Measurements from ENCODE around the gene ANTXR2.
"Not testable (repeated sequence)": the region's sequence is repeated elsewhere in the genome, so short reads cannot be mapped to it uniquely, and the experiment has no call there.

The ANTXR2 gene

DNA sequence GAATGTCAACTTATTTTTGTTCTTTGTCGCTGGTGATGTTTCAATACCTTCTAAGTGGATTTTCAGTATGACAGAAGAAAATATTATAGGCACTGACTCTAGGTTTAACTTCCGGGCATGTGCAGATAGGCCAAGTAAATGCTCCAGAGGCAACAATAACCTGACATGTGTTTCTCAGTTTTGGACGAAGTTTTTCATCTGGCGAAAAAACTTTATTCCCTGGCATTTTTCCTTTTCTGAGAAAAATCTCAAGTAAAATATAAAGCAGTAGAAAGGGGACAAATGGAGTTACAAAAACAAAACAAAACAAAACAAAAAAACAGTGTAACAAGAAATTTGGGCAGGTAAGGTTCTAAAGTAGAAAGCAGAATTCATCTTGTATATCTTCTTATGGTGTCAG, 173.5 kb downstream of the ANTXR2 start:
- Histone ChIP-seq H3K4me1 (ENCODE audit: insufficient read depth, poor library complexity, severe bottlenecking) (no peaks in the 10 kb centered on the region), H3K4me3 (ENCODE audit: severe bottlenecking) (no peak overlapping the region), H3K27me3 (ENCODE audit: insufficient read depth, poor library complexity, severe bottlenecking) (no peaks in the 10 kb centered on the region), H3K9me3 (ENCODE audit: severe bottlenecking) (no peaks in the 10 kb centered on the region), H3K27ac (ENCODE audit: poor library complexity, severe bottlenecking) (no peak overlapping the region), H3K36me3 (ENCODE audit: low read depth) (peaks cover 4% of the 10 kb centered on the region; the same call in 1 of the 2 replicates)
- DNase-seq (ENCODE audit: low spot score) (no peak), ATAC-seq (ENCODE audit: low read depth) (no peak)
- TF ChIP-seq, protein P1, sequence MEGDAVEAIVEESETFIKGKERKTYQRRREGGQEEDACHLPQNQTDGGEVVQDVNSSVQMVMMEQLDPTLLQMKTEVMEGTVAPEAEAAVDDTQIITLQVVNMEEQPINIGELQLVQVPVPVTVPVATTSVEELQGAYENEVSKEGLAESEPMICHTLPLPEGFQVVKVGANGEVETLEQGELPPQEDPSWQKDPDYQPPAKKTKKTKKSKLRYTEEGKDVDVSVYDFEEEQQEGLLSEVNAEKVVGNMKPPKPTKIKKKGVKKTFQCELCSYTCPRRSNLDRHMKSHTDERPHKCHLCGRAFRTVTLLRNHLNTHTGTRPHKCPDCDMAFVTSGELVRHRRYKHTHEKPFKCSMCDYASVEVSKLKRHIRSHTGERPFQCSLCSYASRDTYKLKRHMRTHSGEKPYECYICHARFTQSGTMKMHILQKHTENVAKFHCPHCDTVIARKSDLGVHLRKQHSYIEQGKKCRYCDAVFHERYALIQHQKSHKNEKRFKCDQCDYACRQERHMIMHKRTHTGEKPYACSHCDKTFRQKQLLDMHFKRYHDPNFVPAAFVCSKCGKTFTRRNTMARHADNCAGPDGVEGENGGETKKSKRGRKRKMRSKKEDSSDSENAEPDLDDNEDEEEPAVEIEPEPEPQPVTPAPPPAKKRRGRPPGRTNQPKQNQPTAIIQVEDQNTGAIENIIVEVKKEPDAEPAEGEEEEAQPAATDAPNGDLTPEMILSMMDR (IDR thresholded peaks at IDR 0.05; ENCODE audit: poor library complexity, severe bottlenecking), result no peak

DNA sequence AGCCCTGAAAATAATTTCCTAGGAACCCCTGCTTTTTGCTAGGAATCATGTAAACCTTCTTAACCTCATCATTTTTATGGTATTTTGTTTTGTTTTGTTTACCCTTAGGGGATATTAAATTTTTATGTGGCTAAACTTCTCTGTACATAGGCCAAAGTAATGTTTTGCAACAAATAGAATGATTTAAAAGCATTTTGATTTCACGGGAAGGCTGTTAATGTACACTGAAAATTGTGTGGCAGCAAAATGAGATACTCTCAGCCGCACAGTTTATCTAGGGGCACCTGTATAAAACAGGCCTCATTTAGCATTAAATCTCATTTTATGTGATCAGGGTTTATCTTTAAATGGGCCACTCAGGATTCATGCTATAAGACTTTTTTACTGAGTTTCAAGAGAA, 175.0 kb downstream of the ANTXR2 start:
- H3K27ac ChIP-seq (ENCODE audit: poor library complexity, severe bottlenecking), result no peak overlapping the region
- H3K9me3 ChIP-seq (ENCODE audit: severe bottlenecking), result no peaks in the 10 kb centered on the region
- no peaks in the 10 kb centered on the region for H3K36me3 ChIP-seq (ENCODE audit: low read depth)
- H3K4me3 ChIP-seq (ENCODE audit: severe bottlenecking), result no peak overlapping the region
- ATAC-seq (ENCODE audit: low read depth) (no peak), DNase-seq (ENCODE audit: low spot score) (no peak)
- TF ChIP-seq, protein P1 (IDR thresholded peaks at IDR 0.05; ENCODE audit: poor library complexity, severe bottlenecking), result no peak
- no peaks in the 10 kb centered on the region for H3K27me3 ChIP-seq (ENCODE audit: insufficient read depth, poor library complexity, severe bottlenecking)
- H3K4me1 ChIP-seq (ENCODE audit: insufficient read depth, poor library complexity, severe bottlenecking), result no peaks in the 10 kb centered on the region

DNA sequence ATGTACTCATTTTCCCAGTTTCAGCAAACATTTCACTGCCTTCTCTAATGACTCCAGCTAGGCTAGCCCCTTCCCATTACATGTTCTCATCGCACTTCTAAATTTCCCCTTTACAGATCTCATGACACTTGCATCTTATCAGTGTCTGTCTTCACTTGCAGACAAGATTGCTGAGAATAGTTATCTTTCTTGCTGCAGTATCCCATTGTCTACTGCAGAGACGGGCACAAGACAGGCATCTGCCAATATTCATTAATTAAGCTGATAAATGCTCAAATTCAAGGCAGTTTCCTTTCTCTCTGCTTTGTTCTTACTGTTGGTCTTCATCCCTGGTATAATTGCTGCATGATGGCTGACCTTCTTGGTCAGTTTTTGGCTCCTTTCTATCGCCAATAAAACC, 175.9 kb downstream of the ANTXR2 start:
- H3K27me3 ChIP-seq (ENCODE audit: insufficient read depth, poor library complexity, severe bottlenecking), result no peaks in the 10 kb centered on the region
- H3K9me3 ChIP-seq (ENCODE audit: severe bottlenecking), result no peaks in the 10 kb centered on the region
- H3K4me3 ChIP-seq (ENCODE audit: severe bottlenecking), result no peak overlapping the region
- H3K36me3 ChIP-seq (ENCODE audit: low read depth), result no peaks in the 10 kb centered on the region
- no peak overlapping the region for H3K27ac ChIP-seq (ENCODE audit: poor library complexity, severe bottlenecking)
- H3K4me1 ChIP-seq (ENCODE audit: insufficient read depth, poor library complexity, severe bottlenecking), result no peaks in the 10 kb centered on the region
- ATAC-seq (ENCODE audit: low read depth) (no peak), DNase-seq (ENCODE audit: low spot score) (no peak)
- TF ChIP-seq, protein P1 (IDR thresholded peaks at IDR 0.05; ENCODE audit: poor library complexity, severe bottlenecking), result no peak

- no peak for ATAC-seq (ENCODE audit: low read depth)
- H3K36me3 ChIP-seq (ENCODE audit: low read depth), result no peaks in the 10 kb centered on the region
- no peak for DNase-seq (ENCODE audit: low spot score)
- H3K27ac ChIP-seq (ENCODE audit: poor library complexity, severe bottlenecking), result no peak overlapping the region
- no peaks in the 10 kb centered on the region for H3K9me3 ChIP-seq (ENCODE audit: severe bottlenecking)
- H3K27me3 ChIP-seq (ENCODE audit: insufficient read depth, poor library complexity, severe bottlenecking), result no peaks in the 10 kb centered on the region
- TF ChIP-seq, protein P1 (IDR thresholded peaks at IDR 0.05; ENCODE audit: poor library complexity, severe bottlenecking), result no peak
- no peak overlapping the region for H3K4me3 ChIP-seq (ENCODE audit: severe bottlenecking)
- H3K4me1 ChIP-seq (ENCODE audit: insufficient read depth, poor library complexity, severe bottlenecking), result no peaks in the 10 kb centered on the region
These were observed 179.6 kb downstream of the ANTXR2 start for GRCh38 chr4:79893456-79893855.

- DNase-seq (ENCODE audit: low spot score); H3K4me1 ChIP-seq (ENCODE audit: insufficient read depth, poor library complexity, severe bottlenecking); H3K4me3 ChIP-seq (ENCODE audit: severe bottlenecking); H3K27me3 ChIP-seq (ENCODE audit: insufficient read depth, poor library complexity, severe bottlenecking); H3K36me3 ChIP-seq (ENCODE audit: low read depth); ATAC-seq (ENCODE audit: low read depth); H3K27ac ChIP-seq (ENCODE audit: poor library complexity, severe bottlenecking); H3K9me3 ChIP-seq (ENCODE audit: severe bottlenecking): not testable (repeated sequence)
These were observed 184.0 kb downstream of the ANTXR2 start for GRCh38 chr4:79889026-79889425.
